Chondrocyte (in vitro differentiated cells): ENCODE measurements around the gene DIP2C. TPM values are rescaled to one million over a fixed set of nuclear protein-coding genes. Genes with fewer than 3 reads are reported as not detected.

Experiments
- DNase-seq: peaks from one replicate; pipeline ENCODE4 v3.0.0; 2021; ENCODE audit warnings: mixed read lengths, low spot score
- H3K27ac Mint-ChIP-seq: one replicate; pipeline ENCODE4 v1.8.0; 2021; ENCODE audit warnings: mild to moderate bottlenecking, moderate library complexity, mixed read lengths; ENCODE audit not compliant: unreplicated experiment
- H3K27me3 Mint-ChIP-seq: 2 replicates; pipeline ENCODE4 v1.8.0; 2021; ENCODE audit warnings: low read depth, mixed read lengths
- H3K36me3 Mint-ChIP-seq: 2 replicates; pipeline ENCODE4 v1.8.0; 2021; ENCODE audit warnings: low read depth, mixed read lengths
- H3K4me1 Mint-ChIP-seq: 2 replicates; pipeline ENCODE4 v1.8.0; 2021; ENCODE audit warnings: low read depth, mild to moderate bottlenecking, mixed read lengths
- H3K4me3 Mint-ChIP-seq: one replicate; pipeline ENCODE4 v1.8.0; 2021; ENCODE audit warnings: mild to moderate bottlenecking, moderate library complexity, mixed read lengths; ENCODE audit not compliant: unreplicated experiment
- H3K9me3 Mint-ChIP-seq: 2 replicates; pipeline ENCODE4 v1.8.0; 2021; ENCODE audit warnings: low read depth, mixed read lengths
- CTCF ChIP-seq: fragments of 200-600 bp; sonication (generic); IDR thresholded peaks from 2 replicates; pipeline ENCODE4 v1.5.0; 2021; ENCODE audit warnings: antibody characterized with exemption, mild to moderate bottlenecking, moderate library complexity
- total RNA-seq: library from RNA; stranded (reverse); gene quantifications from 3 replicates; pipeline ENCODE4 v1.2.1, GENCODE V29; 2021

DIP2C gene
- total RNA-seq, 1 donor from 2014 or later = 47.9 TPM

DNA sequence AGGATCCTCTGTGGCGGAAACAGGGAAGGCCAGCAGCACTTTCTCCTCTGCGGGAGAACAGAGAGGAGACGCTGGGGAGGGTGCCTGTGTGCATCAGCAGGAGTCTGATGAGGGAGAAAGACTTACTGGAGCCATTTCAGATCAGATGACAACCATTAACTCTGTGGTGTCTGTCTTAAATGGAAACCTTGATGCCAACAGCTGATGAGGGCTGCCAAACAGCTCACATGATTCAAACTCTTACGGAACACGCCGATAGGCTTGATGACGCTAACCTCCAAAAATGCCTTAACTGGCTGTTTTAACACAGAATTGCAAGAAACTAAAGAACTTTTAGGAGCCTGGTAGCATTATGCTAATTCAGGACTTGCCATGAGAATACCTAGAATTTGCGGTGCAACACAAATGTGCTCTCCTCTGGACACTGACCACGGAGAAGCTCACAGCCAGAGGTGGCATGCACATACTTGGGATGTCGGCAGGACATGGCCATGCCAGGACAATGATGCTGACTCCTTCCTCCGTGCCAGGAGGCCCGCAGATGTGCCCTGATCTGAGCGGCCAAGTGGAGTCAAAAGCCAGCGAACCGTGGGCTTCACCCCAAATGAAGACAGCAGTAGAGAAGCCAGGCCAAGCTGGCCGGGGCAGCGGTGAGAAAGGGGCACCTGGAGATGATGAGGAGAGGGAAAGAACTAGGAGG lies 399.3 kb downstream of the DIP2C start:
- Mint-ChIP-seq H3K36me3 (peaks cover 34% of the 10 kb centered on the region), H3K27me3 (no peaks in the 10 kb centered on the region), H3K9me3 (no peaks in the 10 kb centered on the region), H3K27ac (no peak overlapping the region), H3K4me3 (no peak overlapping the region), H3K4me1 (peaks cover 31% of the 10 kb centered on the region)
- DNase-seq = no peak
- TF ChIP-seq CTCF = no peak

DNA sequence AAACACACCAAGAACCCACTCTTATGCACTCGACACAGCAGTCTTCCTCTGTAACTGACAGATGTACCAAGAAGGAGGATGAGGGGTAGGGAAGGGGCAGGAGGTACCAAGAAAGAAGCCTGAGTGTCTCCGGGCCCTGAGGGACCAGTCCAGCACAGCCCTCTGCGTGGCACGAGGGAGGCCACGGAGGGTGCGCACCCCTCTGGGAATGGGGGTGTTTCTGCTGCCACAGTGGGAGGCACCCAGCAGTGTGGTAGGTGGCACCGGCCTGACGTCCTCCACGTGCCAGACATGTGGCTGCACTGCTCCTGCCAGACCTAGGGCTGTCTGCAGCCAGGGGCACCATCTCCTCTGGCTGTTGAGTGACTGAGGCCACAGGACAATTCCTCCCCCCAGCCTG lies 399.9 kb downstream of the DIP2C start:
- Mint-ChIP-seq H3K4me1 (peaks cover 28% of the 10 kb centered on the region), H3K9me3 (no peaks in the 10 kb centered on the region), H3K4me3 (no peak overlapping the region), H3K27ac (no peak overlapping the region), H3K27me3 (no peaks in the 10 kb centered on the region), H3K36me3 (peaks cover 36% of the 10 kb centered on the region)
- DNase-seq = no peak
- no peak for TF ChIP-seq CTCF

- H3K27me3 Mint-ChIP-seq = no peaks in the 10 kb centered on the region
- peaks cover 28% of the 10 kb centered on the region for H3K4me1 Mint-ChIP-seq
- H3K27ac Mint-ChIP-seq = peak overlapping the region; percentile 79
- no peak for TF ChIP-seq CTCF
- no peaks in the 10 kb centered on the region for H3K9me3 Mint-ChIP-seq
- no peak for DNase-seq
- peaks cover 42% of the 10 kb centered on the region for H3K36me3 Mint-ChIP-seq
- no peak overlapping the region for H3K4me3 Mint-ChIP-seq
Observed at GRCh38 chr10:288316-289200, 400.9 kb downstream of the DIP2C start.

- TF ChIP-seq CTCF = peak; percentile 76
- Mint-ChIP-seq H3K27ac (peak overlapping the region; percentile 79), H3K9me3 (no peaks in the 10 kb centered on the region), H3K36me3 (peaks cover 48% of the 10 kb centered on the region), H3K4me1 (peaks cover 30% of the 10 kb centered on the region), H3K27me3 (no peaks in the 10 kb centered on the region), H3K4me3 (no peak overlapping the region)
- DNase-seq = no peak
Observed at GRCh38 chr10:287814-288213, 401.7 kb downstream of the DIP2C start.

DNA sequence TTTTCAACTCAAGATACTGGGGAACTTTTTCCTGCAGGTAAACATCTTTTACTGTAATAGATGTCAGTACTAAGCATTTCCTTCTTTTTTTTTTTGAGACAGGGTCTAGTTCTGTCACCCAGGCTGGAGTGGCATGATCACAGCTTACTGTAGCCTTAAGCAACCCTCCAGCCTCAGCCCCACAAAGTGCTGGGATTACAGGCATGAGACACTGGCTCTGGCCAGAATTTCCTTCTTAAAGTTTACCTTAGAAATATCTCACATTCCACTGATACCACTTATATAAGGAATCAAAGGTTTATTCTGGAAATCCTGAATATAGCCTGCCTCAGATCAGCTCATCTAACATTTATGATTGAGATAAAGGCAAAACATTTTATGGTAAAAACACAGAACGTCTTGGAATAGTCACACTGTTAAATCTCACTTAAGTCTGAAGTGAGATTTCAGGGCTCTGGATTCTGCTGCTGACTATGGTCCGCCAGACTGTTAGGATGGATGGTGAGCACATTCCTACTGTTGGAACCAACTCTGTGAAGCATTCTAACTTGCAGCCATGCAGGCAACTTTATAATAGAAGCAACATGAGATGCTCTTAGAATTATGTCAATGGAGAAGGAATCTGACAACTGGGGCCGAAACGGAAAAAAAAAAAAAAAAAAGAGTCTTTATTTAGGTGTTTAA lies 402.3 kb downstream of the DIP2C start:
- no peak for TF ChIP-seq CTCF
- Mint-ChIP-seq H3K36me3 (peaks cover 42% of the 10 kb centered on the region), H3K4me1 (peaks cover 30% of the 10 kb centered on the region), H3K27ac (peak overlapping the region; percentile 79), H3K9me3 (no peaks in the 10 kb centered on the region), H3K4me3 (no peak overlapping the region), H3K27me3 (no peaks in the 10 kb centered on the region)
- no peak for DNase-seq
